NCI-H524 (cell line): Measurements from ENCODE around the gene MS4A10.
"Not testable (repeated sequence)": the region's sequence is repeated elsewhere in the genome, so short reads cannot be mapped to it uniquely, and the experiment has no call there.

Source experiments
- DNase-seq, 2 experiments: peaks; one replicate each; lab custom pipeline; 2025; lab: John Stamatoyannopoulos, UW

The MS4A10 gene

GRCh38 chr11:60785136-60785535, at the start of gene MS4A10:
Gene MS4A10, plus strand, starts transcription at chr11:60785333. Its CDS starts 5,003 bp downstream, at chr11:60790336.
- no peak for DNase-seq

GRCh38 chr11:60739114-60739513, 46.0 kb upstream of the MS4A10 start:
- DNase-seq: no peak

DNA sequence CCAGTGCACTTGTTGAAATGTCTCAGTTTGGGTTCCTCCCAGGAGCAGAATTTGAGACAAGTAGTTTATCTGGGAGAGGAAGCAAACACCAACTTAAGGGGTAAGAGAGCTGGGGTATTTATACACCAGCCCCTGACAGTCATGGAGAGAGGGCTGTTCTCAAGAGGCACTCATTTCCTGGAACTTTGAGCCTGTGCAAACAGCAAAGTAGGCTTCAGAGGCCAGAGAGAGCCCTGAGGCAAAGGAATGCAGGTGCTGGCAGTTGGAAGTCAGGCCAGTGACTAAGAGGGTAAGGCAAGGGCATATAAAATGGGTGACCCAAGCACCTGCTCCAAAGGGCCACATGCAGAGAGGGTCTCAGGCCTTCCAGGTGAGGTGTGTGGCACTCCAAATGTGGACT, 44.6 kb upstream of the MS4A10 start:
- no peak for DNase-seq

GRCh38 chr11:60741421-60741820, 43.7 kb upstream of the MS4A10 start:
- no peak for DNase-seq

GRCh38 chr11:60743058-60743457, 42.1 kb upstream of the MS4A10 start:
- DNase-seq: no peak

- DNase-seq: no peak
Measured at GRCh38 chr11:60744114-60744513, 41.0 kb upstream of the MS4A10 start.

DNA sequence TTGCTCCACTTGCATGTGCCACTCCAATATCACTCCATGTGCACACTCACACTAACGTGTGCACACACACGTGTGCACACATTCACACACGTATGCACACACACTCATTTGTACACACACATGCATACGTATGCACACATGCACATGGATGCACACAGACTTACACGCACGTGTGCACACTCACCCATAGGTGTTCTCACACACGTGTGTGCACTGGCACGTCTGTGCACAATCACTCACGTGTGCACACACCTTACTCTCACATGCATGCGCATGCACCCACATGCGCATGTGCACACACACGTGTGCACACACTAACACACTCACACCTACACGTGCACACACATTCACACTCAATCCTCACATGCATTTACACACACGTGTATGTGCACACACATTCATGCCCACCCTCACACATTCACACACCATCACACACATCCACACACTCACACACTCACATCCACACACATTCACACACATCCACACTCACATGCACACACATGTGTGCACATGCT, 37.7 kb upstream of the MS4A10 start:
- DNase-seq: no peak

- no peak for DNase-seq
Measured at GRCh38 chr11:60748225-60748624, 36.9 kb upstream of the MS4A10 start.

DNA sequence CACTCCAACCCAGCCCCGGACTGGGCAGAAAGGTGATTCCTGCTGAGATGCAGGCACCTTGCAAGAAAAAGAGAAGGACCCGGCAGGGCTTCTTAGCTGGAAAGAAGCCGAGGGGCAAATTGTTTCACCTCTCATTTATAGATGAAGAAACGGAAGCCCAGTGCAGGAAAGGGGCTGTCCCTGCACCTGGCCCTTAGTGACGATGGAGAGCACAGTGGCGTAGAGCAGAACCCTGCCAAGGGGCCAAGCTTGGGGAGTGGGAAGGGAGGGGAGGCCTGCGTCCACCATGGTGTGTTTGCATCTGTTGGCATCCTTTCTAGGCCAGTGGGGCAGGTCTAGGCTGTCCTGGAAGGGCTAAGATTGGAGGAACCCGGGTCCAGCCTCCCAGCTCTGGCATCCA, 36.3 kb upstream of the MS4A10 start:
- DNase-seq: no peak

GRCh38 chr11:60750911-60751310, 34.2 kb upstream of the MS4A10 start:
- DNase-seq: no peak

DNA sequence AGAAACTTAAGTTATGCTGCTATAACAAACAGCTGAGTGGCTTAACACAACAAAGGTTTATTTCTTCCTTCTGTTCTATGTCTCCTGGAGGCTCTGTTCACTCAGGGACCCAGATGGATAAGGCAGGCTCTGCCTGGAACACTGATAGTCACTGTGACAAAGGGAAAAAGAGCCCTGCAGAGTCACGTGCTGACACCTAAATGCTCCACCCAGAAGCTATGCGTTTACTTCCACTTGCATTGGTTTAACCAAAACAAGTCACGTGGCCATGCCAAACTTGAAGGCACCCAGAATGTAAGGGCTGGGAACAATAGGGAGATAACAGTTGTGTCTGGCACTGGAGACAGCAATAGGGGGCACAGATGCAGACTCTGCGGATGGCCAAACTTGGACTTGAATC, 31.8 kb upstream of the MS4A10 start:
- no peak for DNase-seq

DNA sequence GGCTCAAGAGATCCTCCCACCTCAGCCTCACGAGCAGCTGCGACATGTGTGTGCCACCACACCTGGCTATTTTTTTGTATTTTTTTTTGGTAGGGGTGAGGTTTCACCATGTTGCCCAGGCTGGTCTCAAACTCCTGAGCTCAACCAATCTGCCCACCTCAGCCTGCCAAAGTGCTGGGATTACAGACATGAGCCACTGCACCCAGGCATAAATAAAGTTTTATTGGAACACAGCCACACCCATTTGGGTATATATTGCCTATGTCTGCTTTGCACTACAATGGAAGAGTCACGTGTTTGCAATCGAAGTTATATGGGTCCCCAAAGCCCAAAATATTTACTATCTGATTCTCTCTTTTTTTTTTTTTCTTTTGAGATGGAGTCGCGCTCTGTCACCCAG, 30.2 kb upstream of the MS4A10 start:
- DNase-seq: no peak

DNA sequence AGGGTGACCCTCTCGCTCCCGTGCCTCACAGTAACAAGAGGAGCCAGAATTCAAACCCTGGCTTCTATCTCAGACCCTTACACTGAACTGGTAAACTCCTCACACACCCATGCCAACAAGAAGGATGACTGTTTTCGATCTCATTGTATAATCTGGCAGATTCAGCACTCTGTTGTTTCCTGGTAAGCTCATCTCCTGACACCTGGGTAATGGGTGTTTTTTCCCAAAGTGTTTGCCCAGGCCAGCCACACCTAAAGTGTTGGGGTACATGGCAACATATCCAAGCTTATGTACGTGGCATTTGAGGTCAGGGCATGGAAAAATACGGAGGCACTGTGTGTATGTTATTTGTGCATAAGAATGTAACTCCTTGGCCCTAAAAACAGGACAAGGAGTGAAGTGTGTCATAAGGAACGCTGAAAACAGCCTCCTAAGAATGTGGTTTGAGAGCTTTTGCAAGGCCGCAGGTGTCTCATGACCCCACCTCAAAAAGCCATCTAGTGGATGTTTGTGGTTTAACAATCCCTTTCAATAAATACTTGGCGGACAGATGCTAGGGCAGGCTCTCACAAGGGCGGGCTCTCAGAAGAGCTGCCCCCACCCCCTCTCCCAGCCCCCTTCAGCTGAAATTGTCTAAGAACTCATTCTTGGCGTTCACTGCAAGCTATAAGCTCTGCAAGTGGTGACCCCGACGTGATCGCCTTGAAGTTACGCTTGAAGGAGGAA, 28.7 kb upstream of the MS4A10 start, which contains the start of gene MS4A15:
Gene MS4A15 (plus strand): TSS at position 561 of the 726 bp plus-strand sequence. CDS start 6,867 bp downstream, outside the sequence.
- peak; percentile 23 to 50 for DNase-seq

- no peak for DNase-seq
Measured at GRCh38 chr11:60757231-60757800, 27.8 kb upstream of the MS4A10 start.

DNA sequence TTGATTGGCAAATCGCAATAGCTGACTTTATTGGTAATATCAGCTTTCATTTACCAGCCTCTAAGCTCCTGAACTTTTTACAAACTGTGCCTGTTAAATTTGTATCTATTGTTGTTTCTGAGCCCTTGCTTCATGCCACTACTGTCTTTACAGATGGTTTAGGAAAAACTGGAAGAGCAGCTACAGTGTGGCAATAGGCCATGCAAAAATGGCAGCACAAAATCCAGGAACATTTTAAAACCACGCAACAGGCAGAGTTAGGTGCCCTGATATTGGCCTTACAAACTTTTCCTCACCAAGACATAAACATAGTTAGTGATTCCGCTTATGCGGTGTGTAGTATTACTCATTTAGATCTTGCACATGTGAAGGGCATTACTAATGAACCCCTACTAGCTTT, 26.5 kb upstream of the MS4A10 start:
- DNase-seq: not testable (repeated sequence)

GRCh38 chr11:60759438-60760225, 25.5 kb upstream of the MS4A10 start:
- DNase-seq: not testable (repeated sequence)

DNA sequence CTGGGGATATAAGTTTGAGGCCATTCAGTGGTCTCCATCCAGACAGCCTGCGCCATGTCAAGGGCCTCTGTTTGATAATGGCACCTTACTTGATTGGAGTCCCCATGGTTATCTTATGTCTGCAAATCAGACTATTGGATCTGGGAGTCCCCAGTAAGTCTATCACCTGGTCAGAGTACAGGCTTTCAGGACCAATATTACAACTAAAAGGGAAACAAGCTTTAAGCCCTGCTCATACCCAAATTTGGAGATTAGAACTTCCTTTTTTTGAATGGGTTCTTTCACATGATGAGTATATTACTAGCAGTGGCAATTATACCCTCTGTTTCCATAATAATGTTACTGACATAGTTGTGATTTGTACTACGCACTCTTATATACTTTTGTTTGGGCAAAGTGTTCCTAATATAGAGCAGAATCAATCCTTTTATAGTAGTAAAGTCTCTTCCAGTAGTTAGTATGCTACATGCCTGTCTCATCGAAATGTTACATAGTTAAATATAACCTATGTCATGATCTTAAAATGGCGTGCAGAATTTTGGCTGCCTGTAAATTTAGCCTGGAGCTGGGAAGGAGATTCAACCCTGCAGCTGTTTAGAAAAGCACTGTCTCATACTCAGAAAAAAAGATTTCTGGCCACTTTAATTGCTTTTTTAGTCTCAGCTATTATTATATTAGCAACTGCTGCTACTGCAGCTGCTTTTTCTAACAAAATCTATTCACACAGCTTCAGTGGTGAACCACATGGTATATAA, 23.5 kb upstream of the MS4A10 start:
- no peak for DNase-seq

DNA sequence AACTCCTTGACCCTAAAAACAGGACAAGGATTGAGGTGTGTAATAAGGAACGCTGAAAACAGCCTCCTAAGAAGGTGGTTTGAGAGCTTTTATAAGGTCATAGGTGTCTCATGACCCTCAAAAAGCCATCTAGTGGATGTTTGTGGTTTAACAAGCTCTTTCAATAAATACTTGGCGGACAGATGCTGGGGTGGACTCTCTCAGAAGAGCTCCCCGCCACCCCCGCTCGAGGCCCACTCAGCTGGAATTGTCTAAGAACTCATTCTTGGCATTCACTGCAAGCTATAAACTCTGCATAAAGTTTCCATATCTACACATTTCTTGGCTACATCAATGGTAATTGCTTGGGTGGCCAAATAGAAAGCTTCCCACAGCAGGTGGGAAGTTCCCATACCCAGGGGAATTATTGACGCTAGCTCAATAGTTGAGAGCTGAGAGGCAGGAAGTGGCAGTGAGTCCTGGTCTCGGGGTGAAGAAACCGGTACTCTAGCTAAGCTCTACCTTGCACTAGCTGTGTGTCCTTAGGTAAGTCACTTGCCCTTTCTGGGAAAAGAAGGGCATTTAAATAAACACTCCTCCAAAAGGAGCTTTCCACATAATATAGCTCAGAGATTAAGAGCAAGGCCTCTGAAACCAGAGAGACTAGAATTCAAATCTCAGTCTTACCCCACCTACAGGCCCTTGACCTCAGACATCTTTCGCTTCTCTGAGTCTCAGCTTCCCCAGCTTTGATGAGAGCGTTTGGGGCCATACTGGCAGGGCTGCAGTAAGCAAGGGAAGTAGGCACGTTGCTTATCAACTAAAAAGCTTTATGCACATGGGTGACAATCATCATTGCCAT, 22.1 kb upstream of the MS4A10 start:
- peak; percentile 15 to 41 for DNase-seq

- DNase-seq: peak in 1 of 2 experiments; percentile 11
Measured at GRCh38 chr11:60763692-60764369, 21.3 kb upstream of the MS4A10 start.

GRCh38 chr11:60764879-60765278, 20.3 kb upstream of the MS4A10 start:
- no peak for DNase-seq
